HG03060 (cell line): ENCODE measurements around the gene GPR153.

Experiments used
- ATAC-seq: cut with Tn5 transposase; IDR thresholded peaks from one replicate; pipeline ENCODE4 v1.9.1; 2021; ENCODE audit warnings: low read depth, moderate number of reproducible peaks; ENCODE audit not compliant: unreplicated experiment

The GPR153 gene

GRCh38 chr1:6207075-6207885 lies 53.6 kb downstream of the GPR153 start:
- no peak for ATAC-seq

- no peak for ATAC-seq
These were observed 54.4 kb downstream of the GPR153 start for GRCh38 chr1:6206520-6206855.

- ATAC-seq: no peak
These were observed 54.9 kb downstream of the GPR153 start, which contains the start of gene RNF207 for GRCh38 chr1:6205849-6206519. TSS of gene RNF207 (plus strand) at chr1:6206119. CDS start at chr1:6206536, 417 bp downstream.

GRCh38 chr1:6202256-6202655 lies 58.6 kb downstream of the GPR153 start:
- no peak for ATAC-seq

GRCh38 chr1:6200188-6200809 lies 60.6 kb downstream of the GPR153 start:
- ATAC-seq: no peak

- peak; percentile 94 for ATAC-seq
These were observed 61.4 kb downstream of the GPR153 start, which contains the start of gene RPL22 for GRCh38 chr1:6199298-6200187. TSS of gene RPL22 (minus strand) at chr1:6199595. CDS start at chr1:6199573, 22 bp downstream.

- no peak for ATAC-seq
These were observed 62.1 kb downstream of the GPR153 start for GRCh38 chr1:6198646-6199297.

- ATAC-seq: no peak
These were observed 63.0 kb downstream of the GPR153 start for GRCh38 chr1:6197746-6198427.
